ENCODE measurements around the gene L1CAM. TPM values are rescaled to one million over a fixed set of nuclear protein-coding genes. Genes with fewer than 3 reads are reported as not detected.

Gene L1CAM
- total RNA-seq, 1 donor from 2014 or later: 1.4 TPM

DNA sequence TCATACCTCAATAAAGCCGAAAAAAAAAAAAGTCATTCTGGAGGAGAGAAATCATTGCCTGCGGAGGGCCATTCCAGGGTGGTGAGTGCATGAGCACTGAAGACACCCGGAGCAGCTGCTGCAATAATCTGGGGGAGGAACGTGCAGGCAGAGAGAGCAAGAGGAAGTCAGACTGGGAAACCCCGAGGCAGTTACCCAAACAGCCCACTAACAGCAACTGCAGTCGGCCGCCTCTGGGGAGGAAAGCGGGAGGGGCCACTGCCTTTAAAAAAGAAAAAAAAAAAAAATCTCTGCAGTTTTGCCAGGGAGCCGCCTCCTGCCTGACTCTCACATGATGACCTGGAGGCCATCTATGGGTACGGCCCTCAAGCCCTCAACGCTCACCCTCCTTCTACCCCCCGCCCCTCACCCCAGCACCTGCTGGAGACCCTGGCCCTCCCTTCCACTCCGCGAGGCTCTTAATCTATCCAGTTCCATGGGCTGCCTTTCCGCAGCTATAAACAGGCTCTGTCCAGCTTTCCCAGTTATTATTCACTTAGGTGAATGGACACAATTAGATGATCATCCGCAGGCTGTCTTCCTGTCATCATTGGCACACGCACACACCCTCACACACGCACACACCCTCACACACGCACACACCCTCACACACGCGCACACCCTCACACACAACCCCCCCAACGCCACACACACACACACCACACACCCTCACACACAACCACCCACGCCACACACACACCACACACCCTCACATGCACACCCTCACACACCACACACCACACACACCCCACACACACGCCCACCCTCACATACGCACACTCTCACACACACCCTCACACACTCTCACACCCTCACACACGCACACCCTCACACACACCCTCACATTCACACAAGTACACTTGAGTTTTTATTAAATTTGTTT, 15.1 kb upstream of the L1CAM start:
- Mint-ChIP-seq H3K27ac (no peak overlapping the region), H3K4me3 (ENCODE audit: low read depth) (no peak overlapping the region), H3K36me3 (ENCODE audit: insufficient read depth) (peaks cover 2% of the 10 kb centered on the region), H3K27me3 (peaks cover 8% of the 10 kb centered on the region), H3K9me3 (ENCODE audit: low read depth) (peaks cover 16% of the 10 kb centered on the region), H3K4me1 (ENCODE audit: low read depth) (no peaks in the 10 kb centered on the region)
- no peak for TF ChIP-seq CTCF (IDR thresholded peaks at IDR 0.05; ENCODE audit: unreplicated experiment)
- DNase-seq (ENCODE audit: low spot score, unreplicated experiment): no peak

- Mint-ChIP-seq H3K36me3 (ENCODE audit: insufficient read depth) (no peaks in the 10 kb centered on the region), H3K9me3 (ENCODE audit: low read depth) (peaks cover 16% of the 10 kb centered on the region), H3K27me3 (peaks cover 8% of the 10 kb centered on the region), H3K4me1 (ENCODE audit: low read depth) (no peaks in the 10 kb centered on the region), H3K27ac (no peak overlapping the region), H3K4me3 (ENCODE audit: low read depth) (no peak overlapping the region)
- TF ChIP-seq CTCF (IDR thresholded peaks at IDR 0.05; ENCODE audit: unreplicated experiment): no peak
- no peak for DNase-seq (ENCODE audit: low spot score, unreplicated experiment)
These were observed 11.9 kb upstream of the L1CAM start for GRCh38 chrX:153897899-153898298.

DNA sequence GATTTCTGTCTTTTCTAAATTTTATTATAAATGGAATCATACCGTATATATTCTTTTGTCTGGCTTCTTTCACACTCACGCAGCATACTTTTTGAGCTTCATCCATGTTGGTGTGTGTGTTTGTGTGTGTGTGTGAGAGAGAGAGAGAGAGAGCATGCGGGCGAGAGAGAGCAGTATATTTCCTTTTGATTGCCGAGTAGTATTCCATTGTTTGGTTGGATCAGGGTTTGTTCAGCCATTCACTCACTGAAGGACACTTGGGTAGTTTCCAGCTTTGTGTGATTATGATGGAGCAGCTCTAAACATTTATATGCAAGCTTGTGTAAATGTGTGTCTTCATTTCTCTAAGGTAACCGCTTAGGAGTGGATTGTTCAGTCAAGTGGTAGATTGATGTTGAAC, 3.1 kb upstream of the L1CAM start:
- Mint-ChIP-seq H3K27ac (no peak overlapping the region), H3K36me3 (ENCODE audit: insufficient read depth) (no peaks in the 10 kb centered on the region), H3K4me3 (ENCODE audit: low read depth) (no peak overlapping the region), H3K4me1 (ENCODE audit: low read depth) (no peaks in the 10 kb centered on the region), H3K9me3 (ENCODE audit: low read depth) (peaks cover 9% of the 10 kb centered on the region), H3K27me3 (peaks cover 46% of the 10 kb centered on the region)
- TF ChIP-seq CTCF (IDR thresholded peaks at IDR 0.05; ENCODE audit: unreplicated experiment): no peak
- no peak for DNase-seq (ENCODE audit: low spot score, unreplicated experiment)

GRCh38 chrX:153888344-153888743, 2.4 kb upstream of the L1CAM start:
- Mint-ChIP-seq H3K27ac (no peak overlapping the region), H3K36me3 (ENCODE audit: insufficient read depth) (no peaks in the 10 kb centered on the region), H3K4me3 (ENCODE audit: low read depth) (no peak overlapping the region), H3K27me3 (peaks cover 49% of the 10 kb centered on the region), H3K4me1 (ENCODE audit: low read depth) (no peaks in the 10 kb centered on the region), H3K9me3 (ENCODE audit: low read depth) (peaks cover 6% of the 10 kb centered on the region)
- TF ChIP-seq CTCF (IDR thresholded peaks at IDR 0.05; ENCODE audit: unreplicated experiment): no peak
- DNase-seq (ENCODE audit: low spot score, unreplicated experiment): no peak

- no peak overlapping the region for H3K27ac Mint-ChIP-seq
- H3K9me3 Mint-ChIP-seq (ENCODE audit: low read depth): peaks cover 6% of the 10 kb centered on the region
- peaks cover 47% of the 10 kb centered on the region for H3K27me3 Mint-ChIP-seq
- no peak overlapping the region for H3K4me3 Mint-ChIP-seq (ENCODE audit: low read depth)
- H3K36me3 Mint-ChIP-seq (ENCODE audit: insufficient read depth): no peaks in the 10 kb centered on the region
- no peak for DNase-seq (ENCODE audit: low spot score, unreplicated experiment)
- no peaks in the 10 kb centered on the region for H3K4me1 Mint-ChIP-seq (ENCODE audit: low read depth)
- TF ChIP-seq CTCF (IDR thresholded peaks at IDR 0.05; ENCODE audit: unreplicated experiment): no peak
These were observed 1.4 kb upstream of the L1CAM start for GRCh38 chrX:153887385-153887784.

Measured in progenitor cell of endocrine pancreas (in vitro differentiated cells).